ENCODE results near the gene DPP6. TPM values are rescaled to one million over a fixed set of nuclear protein-coding genes. Genes with fewer than 3 reads are reported as not detected.

DPP6 gene
- total RNA-seq, 1 donor from 2014 or later, result 1.2 TPM

DNA sequence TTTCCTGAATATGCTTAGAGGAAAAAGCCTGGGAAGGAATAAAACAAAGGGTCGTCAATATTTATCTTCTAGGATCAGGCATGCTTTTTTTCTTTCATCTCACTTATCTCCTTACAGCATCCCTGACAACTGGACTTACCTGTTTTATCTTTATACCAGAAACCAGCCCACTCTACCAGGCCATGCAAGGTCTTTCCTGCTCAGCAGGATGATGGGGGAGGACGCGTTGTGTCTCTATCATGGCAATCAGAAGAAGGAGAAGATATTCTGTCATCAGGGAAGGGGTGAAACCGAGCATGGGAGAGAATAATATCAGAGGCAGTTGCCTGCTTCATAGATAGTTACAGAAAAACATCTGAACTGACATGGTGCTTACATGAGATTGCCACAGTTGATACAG is 445.6 kb downstream of the DPP6 start:
- TF ChIP-seq, protein P1, sequence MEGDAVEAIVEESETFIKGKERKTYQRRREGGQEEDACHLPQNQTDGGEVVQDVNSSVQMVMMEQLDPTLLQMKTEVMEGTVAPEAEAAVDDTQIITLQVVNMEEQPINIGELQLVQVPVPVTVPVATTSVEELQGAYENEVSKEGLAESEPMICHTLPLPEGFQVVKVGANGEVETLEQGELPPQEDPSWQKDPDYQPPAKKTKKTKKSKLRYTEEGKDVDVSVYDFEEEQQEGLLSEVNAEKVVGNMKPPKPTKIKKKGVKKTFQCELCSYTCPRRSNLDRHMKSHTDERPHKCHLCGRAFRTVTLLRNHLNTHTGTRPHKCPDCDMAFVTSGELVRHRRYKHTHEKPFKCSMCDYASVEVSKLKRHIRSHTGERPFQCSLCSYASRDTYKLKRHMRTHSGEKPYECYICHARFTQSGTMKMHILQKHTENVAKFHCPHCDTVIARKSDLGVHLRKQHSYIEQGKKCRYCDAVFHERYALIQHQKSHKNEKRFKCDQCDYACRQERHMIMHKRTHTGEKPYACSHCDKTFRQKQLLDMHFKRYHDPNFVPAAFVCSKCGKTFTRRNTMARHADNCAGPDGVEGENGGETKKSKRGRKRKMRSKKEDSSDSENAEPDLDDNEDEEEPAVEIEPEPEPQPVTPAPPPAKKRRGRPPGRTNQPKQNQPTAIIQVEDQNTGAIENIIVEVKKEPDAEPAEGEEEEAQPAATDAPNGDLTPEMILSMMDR (conservative IDR thresholded peaks at IDR 0.05; ENCODE audit: low read depth, low read length), result no peak
- DNase-seq (ENCODE audit: low read depth), result no peak
- no peak overlapping the region for H3K4me3 ChIP-seq (ENCODE audit: low read depth, low read length)

DNA sequence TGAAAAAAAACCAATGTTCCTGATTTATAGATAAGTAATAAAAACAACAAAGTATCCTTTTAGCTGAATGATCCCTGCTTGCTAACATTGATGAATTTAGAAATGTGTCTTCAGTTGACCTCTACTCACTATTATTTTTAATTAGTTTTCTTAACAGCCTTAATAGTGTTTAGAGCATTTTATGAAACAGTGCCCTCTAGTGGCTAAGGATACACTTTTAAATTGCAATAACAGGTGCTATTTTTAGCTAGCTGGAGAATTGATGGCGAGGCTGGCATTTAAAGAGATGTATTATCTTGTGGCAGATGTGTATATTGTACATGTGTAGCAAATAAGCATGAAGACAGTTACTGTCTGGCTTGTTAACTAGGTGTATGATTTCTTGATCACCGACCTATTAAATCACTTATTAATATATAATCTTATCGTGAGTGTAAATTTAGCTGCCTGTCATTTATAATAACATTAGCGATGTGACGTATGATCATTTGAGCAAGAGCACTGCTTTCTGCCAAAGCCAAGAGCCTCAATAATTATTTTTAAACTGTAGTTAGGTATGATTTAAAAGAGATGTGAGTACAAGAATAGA is 451.9 kb downstream of the DPP6 start:
- TF ChIP-seq, protein P1 (conservative IDR thresholded peaks at IDR 0.05; ENCODE audit: low read depth, low read length), result peak; percentile 58
- peak; percentile 7 for DNase-seq (ENCODE audit: low read depth)

DNA sequence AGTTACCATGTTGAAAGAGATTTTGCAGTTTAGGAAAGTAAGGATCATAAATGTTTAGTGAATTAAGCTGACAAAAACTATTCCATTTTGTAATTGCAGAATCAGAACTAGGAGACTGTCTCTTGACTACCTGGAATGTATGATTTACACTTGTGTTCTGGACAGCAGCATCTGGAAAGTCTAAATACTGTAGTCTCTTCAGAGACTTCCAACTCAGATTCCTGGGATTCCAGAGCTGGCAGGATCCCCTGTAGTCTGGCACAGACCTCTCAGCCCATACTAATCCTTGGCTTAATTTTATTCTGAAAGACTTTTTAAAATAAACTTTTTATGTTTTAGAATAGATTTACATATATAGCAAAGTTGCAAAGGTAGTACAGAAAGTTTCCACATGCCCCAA is 452.7 kb downstream of the DPP6 start:
- TF ChIP-seq, protein P1 (conservative IDR thresholded peaks at IDR 0.05; ENCODE audit: low read depth, low read length), result no peak
- DNase-seq (ENCODE audit: low read depth), result no peak
- no peak overlapping the region for H3K4me3 ChIP-seq (ENCODE audit: low read depth, low read length)

More for the DNA sequence above, 451.9 kb downstream of the DPP6 start:
- H3K4me3 ChIP-seq (ENCODE audit: low read depth, low read length), result no peak overlapping the region

DNA sequence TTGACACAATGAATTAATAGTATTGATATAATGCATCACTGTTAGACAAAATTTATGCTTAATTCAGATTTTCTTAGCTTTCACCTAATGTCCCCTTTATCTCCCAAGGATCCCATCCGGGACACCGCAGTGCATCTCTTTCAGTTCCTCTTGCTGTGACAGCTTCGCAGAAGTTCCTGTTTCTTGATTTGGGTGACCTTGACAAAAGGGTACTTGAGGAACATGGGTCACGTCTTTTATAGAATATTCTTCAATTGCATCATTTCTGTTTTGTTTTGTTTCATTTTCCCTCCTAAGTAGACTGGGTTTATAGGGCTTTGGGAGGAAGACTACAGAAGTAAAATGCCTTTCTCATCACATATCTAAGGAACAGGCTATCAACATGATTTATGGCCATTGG is 453.2 kb downstream of the DPP6 start:
- DNase-seq (ENCODE audit: low read depth), result no peak
- TF ChIP-seq, protein P1 (conservative IDR thresholded peaks at IDR 0.05; ENCODE audit: low read depth, low read length), result no peak
- no peak overlapping the region for H3K4me3 ChIP-seq (ENCODE audit: low read depth, low read length)

DNA sequence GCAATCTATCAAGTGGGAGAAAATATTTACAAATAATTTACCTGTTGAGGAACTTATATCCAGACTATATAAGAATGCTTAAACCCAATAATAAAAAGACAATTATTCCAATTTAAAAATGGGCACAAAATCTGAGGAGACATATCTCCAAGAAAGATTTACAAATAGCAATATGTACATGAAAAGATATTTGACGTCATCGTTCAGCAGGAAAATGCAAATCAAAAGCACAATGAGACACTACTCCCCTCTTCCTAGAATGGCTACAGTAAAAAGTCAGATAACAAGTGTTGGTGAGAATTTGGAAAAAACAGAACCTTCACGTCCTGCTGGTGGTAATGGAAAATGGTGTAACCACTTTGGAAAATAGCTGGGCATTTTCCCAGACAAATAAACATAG is 457.0 kb downstream of the DPP6 start:
- DNase-seq (ENCODE audit: low read depth), result no peak
- no peak overlapping the region for H3K4me3 ChIP-seq (ENCODE audit: low read depth, low read length)
- TF ChIP-seq, protein P1 (conservative IDR thresholded peaks at IDR 0.05; ENCODE audit: low read depth, low read length), result no peak

DNA sequence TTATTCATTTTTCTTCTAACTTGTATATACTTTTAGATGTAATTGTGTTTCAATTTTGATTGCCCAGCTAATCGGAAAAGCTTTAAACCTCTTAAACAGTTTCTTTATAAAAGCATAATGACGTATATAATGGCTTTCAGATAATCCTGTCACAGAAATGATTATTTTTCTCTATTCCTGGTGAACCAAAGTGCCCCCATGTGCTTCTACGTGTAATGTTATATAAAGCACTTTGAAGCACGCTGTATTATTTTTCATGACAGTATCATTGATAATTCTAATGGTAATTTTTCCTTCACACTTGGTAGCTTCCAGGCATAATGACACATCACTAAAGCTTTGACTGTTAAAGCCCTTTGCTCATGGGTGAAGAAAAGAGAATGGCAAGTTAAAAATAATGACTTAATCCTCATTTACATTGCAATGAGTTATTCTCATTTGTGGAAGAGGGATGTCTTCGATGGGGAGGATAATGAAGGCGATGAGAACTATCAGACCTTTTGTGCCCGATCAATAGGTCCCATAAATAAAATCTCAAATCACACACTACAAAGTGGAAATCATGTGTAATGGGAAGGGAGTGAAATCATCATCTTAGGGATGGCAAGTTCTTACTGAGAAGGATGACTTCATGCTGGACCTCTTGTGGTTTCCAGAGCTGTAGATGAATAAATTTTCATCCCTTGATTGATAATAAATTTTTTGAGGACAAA is 460.1 kb downstream of the DPP6 start:
- TF ChIP-seq, protein P1 (conservative IDR thresholded peaks at IDR 0.05; ENCODE audit: low read depth, low read length), result no peak
- no peak overlapping the region for H3K4me3 ChIP-seq (ENCODE audit: low read depth, low read length)
- DNase-seq (ENCODE audit: low read depth), result no peak

DNA sequence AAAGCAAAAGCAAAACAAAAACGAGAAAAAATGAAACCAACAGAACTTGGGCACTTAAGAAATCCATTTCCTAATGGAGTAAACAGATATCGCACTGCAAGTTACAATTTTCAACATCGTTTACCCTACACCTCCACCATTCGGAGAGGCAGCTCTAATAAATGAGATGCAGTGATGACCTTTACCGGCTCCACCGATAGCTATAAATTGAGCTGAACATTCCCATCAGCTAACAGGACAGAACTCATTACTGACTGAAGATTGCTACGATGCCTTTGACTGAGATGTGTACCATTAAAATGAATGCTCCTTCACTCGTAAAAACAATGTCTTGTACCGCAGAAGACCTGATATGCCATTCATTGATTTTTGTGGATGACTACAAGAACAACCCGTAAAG is 465.6 kb downstream of the DPP6 start:
- no peak overlapping the region for H3K4me3 ChIP-seq (ENCODE audit: low read depth, low read length)

More for the DNA sequence above, 465.6 kb downstream of the DPP6 start:
- TF ChIP-seq, protein P1 (conservative IDR thresholded peaks at IDR 0.05; ENCODE audit: low read depth, low read length), result no peak
- DNase-seq (ENCODE audit: low read depth), result no peak
